Nephron progenitor cell (in vitro differentiated cells): Measurements from ENCODE around the gene SLMAP.

Source experiments
- DNase-seq: peaks from one replicate; pipeline ENCODE4 v3.0.0; 2021
- H3K27ac Mint-ChIP-seq: 2 replicates; pipeline ENCODE4 v1.8.0; 2021; ENCODE audit warnings: mild to moderate bottlenecking, moderate library complexity, mixed read lengths
- H3K27me3 Mint-ChIP-seq: 2 replicates; pipeline ENCODE4 v1.8.0; 2021; ENCODE audit warnings: mild to moderate bottlenecking, low read depth, mixed read lengths; ENCODE audit not compliant: poor library complexity
- H3K36me3 Mint-ChIP-seq: 2 replicates; pipeline ENCODE4 v1.8.0; 2021; ENCODE audit warnings: low read depth, mixed read lengths
- H3K4me1 Mint-ChIP-seq: 2 replicates; pipeline ENCODE4 v1.8.0; 2021; ENCODE audit warnings: mixed read lengths
- H3K4me3 Mint-ChIP-seq: 2 replicates; pipeline ENCODE4 v1.8.0; 2021; ENCODE audit warnings: mild to moderate bottlenecking, moderate library complexity, mixed read lengths
- H3K9me3 Mint-ChIP-seq: 2 replicates; pipeline ENCODE4 v1.8.0; 2021; ENCODE audit warnings: mild to moderate bottlenecking, moderate library complexity, mixed read lengths
- CTCF ChIP-seq: fragments of 200-600 bp; sonication (generic); IDR thresholded peaks from 2 replicates; pipeline ENCODE4 v1.5.0; 2021; ENCODE audit warnings: antibody characterized with exemption

Gene SLMAP

GRCh38 chr3:57826952-57827723 lies 71.0 kb downstream of the SLMAP start:
- peak overlapping the region; percentile 3 for H3K27ac Mint-ChIP-seq
- no peak overlapping the region for H3K4me3 Mint-ChIP-seq
- peaks cover 23% of the 10 kb centered on the region for H3K4me1 Mint-ChIP-seq
- no peak for TF ChIP-seq CTCF
- no peak for DNase-seq
- H3K27me3 Mint-ChIP-seq: peaks cover 2% of the 10 kb centered on the region
- peaks cover 19% of the 10 kb centered on the region for H3K36me3 Mint-ChIP-seq
- H3K9me3 Mint-ChIP-seq: no peaks in the 10 kb centered on the region

DNA sequence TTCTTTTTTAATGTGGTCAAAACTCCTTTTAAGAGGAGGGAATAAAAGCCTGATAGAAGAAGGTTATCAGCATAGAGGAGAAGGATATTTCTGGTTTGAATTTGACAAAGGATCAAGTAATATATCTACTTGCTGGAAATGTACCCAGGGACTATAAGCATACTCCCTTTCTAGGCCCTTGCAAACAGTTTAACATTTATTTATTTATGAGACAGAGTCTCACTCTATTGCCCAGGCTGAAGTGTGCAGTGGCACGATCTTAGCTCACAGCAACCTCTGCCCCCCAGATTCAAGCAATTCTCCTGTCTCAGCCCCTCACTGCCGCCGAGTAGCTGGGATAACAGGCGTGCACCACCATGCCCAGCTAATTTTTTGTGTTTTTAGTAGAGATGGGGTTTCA lies 71.6 kb downstream of the SLMAP start:
- peaks cover 23% of the 10 kb centered on the region for H3K4me1 Mint-ChIP-seq
- H3K27ac Mint-ChIP-seq: no peak overlapping the region
- DNase-seq: no peak
- H3K36me3 Mint-ChIP-seq: peaks cover 23% of the 10 kb centered on the region
- no peak for TF ChIP-seq CTCF
- H3K27me3 Mint-ChIP-seq: peaks cover 2% of the 10 kb centered on the region
- H3K9me3 Mint-ChIP-seq: no peaks in the 10 kb centered on the region
- H3K4me3 Mint-ChIP-seq: no peak overlapping the region

- H3K4me3 Mint-ChIP-seq: no peak overlapping the region
- no peaks in the 10 kb centered on the region for H3K27me3 Mint-ChIP-seq
- H3K9me3 Mint-ChIP-seq: no peaks in the 10 kb centered on the region
- H3K4me1 Mint-ChIP-seq: no peaks in the 10 kb centered on the region
- no peak for TF ChIP-seq CTCF
- H3K36me3 Mint-ChIP-seq: peaks cover 37% of the 10 kb centered on the region
- no peak overlapping the region for H3K27ac Mint-ChIP-seq
- no peak for DNase-seq
These were observed 76.4 kb downstream of the SLMAP start for GRCh38 chr3:57832486-57832885.

DNA sequence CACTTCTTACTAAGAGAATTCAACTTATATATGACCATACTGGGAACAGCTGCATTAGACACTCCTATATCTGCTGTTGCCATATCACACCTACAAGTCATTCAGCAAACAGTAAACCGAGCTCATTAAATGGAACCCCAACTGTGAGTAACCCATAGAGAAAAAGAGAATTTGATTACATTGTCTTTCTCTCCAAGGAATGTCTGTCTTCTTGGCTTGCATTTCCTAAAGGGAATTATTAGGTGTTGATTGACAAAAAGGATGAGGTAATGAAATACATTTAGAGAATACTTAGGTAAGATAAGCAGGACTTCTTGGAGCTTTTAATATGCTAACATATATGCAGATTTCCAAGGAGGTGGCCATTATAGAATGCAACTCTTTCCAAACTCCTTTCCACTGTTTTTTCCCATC lies 76.8 kb downstream of the SLMAP start:
- H3K36me3 Mint-ChIP-seq: peaks cover 37% of the 10 kb centered on the region
- H3K27me3 Mint-ChIP-seq: no peaks in the 10 kb centered on the region
- H3K27ac Mint-ChIP-seq: no peak overlapping the region
- no peak for TF ChIP-seq CTCF
- no peak for DNase-seq
- H3K4me1 Mint-ChIP-seq: no peaks in the 10 kb centered on the region
- H3K4me3 Mint-ChIP-seq: no peak overlapping the region
- no peaks in the 10 kb centered on the region for H3K9me3 Mint-ChIP-seq

DNA sequence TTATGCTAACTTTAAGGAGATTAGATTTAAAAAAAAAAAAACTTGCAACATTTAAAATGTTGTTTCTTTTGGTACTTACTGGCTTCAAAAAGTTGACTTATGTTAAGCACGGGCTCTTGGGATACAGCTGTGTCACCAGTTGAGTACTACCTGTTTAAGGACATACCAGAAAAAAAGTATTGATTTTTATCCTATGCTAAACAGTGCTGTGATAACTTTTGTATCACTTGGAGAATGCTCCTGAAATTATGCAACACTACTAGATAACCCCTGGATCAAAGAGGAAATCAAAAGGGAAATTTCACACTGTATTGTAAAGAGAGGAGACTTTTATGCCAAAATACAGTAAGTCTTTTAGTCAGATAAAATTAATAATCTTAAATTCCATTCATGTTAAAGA lies 77.7 kb downstream of the SLMAP start:
- TF ChIP-seq CTCF: no peak

DNA sequence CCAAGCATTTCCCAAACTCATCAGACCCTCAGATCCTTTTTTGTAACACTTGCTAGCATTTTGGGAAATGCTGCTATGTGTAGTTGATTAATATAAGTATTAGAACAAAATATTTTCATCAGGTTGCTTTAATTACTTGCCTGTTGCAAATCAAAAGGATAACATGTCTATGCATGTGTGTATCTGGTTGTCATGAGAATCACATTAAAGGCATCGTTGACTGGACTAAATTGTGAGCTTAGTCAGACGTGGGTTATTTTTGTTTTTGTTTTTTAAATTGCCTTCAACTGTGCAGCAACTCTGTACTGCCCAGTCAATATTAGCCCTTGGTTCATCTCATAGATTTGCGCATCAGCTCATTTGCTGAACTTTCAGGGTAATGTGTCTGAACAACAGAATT lies 81.6 kb downstream of the SLMAP start:
- H3K4me1 Mint-ChIP-seq: peaks cover 6% of the 10 kb centered on the region
- H3K4me3 Mint-ChIP-seq: no peak overlapping the region
- no peak overlapping the region for H3K27ac Mint-ChIP-seq
- DNase-seq: no peak
- H3K9me3 Mint-ChIP-seq: no peaks in the 10 kb centered on the region
- TF ChIP-seq CTCF: no peak
- peaks cover 16% of the 10 kb centered on the region for H3K36me3 Mint-ChIP-seq
- H3K27me3 Mint-ChIP-seq: no peaks in the 10 kb centered on the region

More for the DNA sequence above, 77.7 kb downstream of the SLMAP start:
- no peak for DNase-seq
- Mint-ChIP-seq H3K9me3 (no peaks in the 10 kb centered on the region), H3K4me1 (no peaks in the 10 kb centered on the region), H3K36me3 (peaks cover 37% of the 10 kb centered on the region), H3K4me3 (no peak overlapping the region), H3K27ac (no peak overlapping the region), H3K27me3 (no peaks in the 10 kb centered on the region)
